Liver (tissue), 9 donors: Measurements from ENCODE around the gene CDCP1. TPM values are rescaled to one million over a fixed set of nuclear protein-coding genes. Genes with fewer than 3 reads are reported as not detected.

ENCODE experiments used
- DNase-seq: peaks from one replicate; pipeline ENCODE4 v3.0.0-alpha.2; 2017; ENCODE audit warnings: low spot score
- H3K27ac ChIP-seq, 2 donors: one replicate each; pipeline ENCODE4 v1.7.0; 2013; ENCODE audit warnings: inconsistent platforms in 2 of 2, low read length in 2 of 2, control low read depth in 1 of 2, low read depth in 1 of 2, mild to moderate bottlenecking in 1 of 2
- H3K27me3 ChIP-seq, 4 donors: one replicate each; pipeline versions ENCODE4 v1.6.1 to v1.7.0; 2013; ENCODE audit warnings: low read length in 3 of 4, inconsistent platforms in 1 of 4, mild to moderate bottlenecking in 1 of 4, moderate library complexity in 1 of 4; ENCODE audit not compliant: control insufficient read depth in 4 of 4, insufficient read depth in 4 of 4
- H3K36me3 ChIP-seq, 4 donors: one replicate each; pipeline versions ENCODE4 v1.6.1 to v1.7.0; 2013; ENCODE audit warnings: low read length in 3 of 4, mild to moderate bottlenecking in 3 of 4, low read depth in 1 of 4, moderate library complexity in 1 of 4; ENCODE audit not compliant: control insufficient read depth in 4 of 4, insufficient read depth in 3 of 4
- H3K4me1 ChIP-seq, 4 donors: one replicate each; pipeline versions ENCODE4 v1.6.1 to v1.7.0; 2013; ENCODE audit warnings: low read length in 3 of 4, mild to moderate bottlenecking in 3 of 4, moderate library complexity in 1 of 4; ENCODE audit not compliant: control insufficient read depth in 4 of 4, insufficient read depth in 4 of 4
- H3K4me3 ChIP-seq, 3 donors: one replicate each; pipeline versions ENCODE4 v1.6.1 to v1.7.0; 2013; ENCODE audit warnings: low read length in 3 of 3, control low read depth in 1 of 3, low read depth in 1 of 3, mild to moderate bottlenecking in 1 of 3
- H3K9ac ChIP-seq, 2 donors: one replicate each; pipeline ENCODE4 v1.7.0; 2013; ENCODE audit warnings: low read length in 2 of 2, mild to moderate bottlenecking in 2 of 2, moderate library complexity in 2 of 2, control low read depth in 1 of 2, low read depth in 1 of 2
- H3K9me3 ChIP-seq, 4 donors: one replicate each; pipeline versions ENCODE4 v1.6.1 to v1.7.0; 2013; ENCODE audit warnings: low read length in 3 of 4; ENCODE audit not compliant: control insufficient read depth in 4 of 4
- EGR1 ChIP-seq, 2 donors: IDR thresholded peaks; 2 replicates each; pipeline ENCODE4 v1.6.1; 2016 to 2018; ENCODE audit warnings: antibody characterized with exemption in 2 of 2, low read depth in 2 of 2
- FOXA1 ChIP-seq: IDR thresholded peaks from 2 replicates; pipeline ENCODE4 v1.6.1; 2016; ENCODE audit warnings: antibody characterized with exemption
- FOXA2 ChIP-seq: IDR thresholded peaks from 2 replicates; pipeline ENCODE4 v1.6.1; 2016; ENCODE audit warnings: antibody characterized with exemption
- GABPA ChIP-seq, 2 donors: IDR thresholded peaks in 1 of 2; conservative IDR thresholded peaks in 1 of 2; 2 replicates each; pipeline ENCODE4 v1.6.1; 2016; ENCODE audit warnings: antibody characterized with exemption in 2 of 2, mild to moderate bottlenecking in 1 of 2, moderate library complexity in 1 of 2
- HNF4A ChIP-seq, 2 donors: conservative IDR thresholded peaks; 2 replicates each; pipeline ENCODE4 v1.6.1; 2016; ENCODE audit warnings: antibody characterized with exemption in 2 of 2, mild to moderate bottlenecking in 2 of 2
- HNF4G ChIP-seq: IDR thresholded peaks from 2 replicates; pipeline ENCODE4 v1.6.1; 2016; ENCODE audit warnings: antibody characterized with exemption
- JUND ChIP-seq, 2 donors: IDR thresholded peaks; 2 replicates each; pipeline ENCODE4 v1.6.1; 2016; ENCODE audit warnings: antibody characterized with exemption in 2 of 2
- MAX ChIP-seq: IDR thresholded peaks from 2 replicates; pipeline ENCODE4 v1.6.1; 2016; ENCODE audit warnings: antibody characterized with exemption
- NR2F2 ChIP-seq: IDR thresholded peaks from 2 replicates; pipeline ENCODE4 v1.6.1; 2016; ENCODE audit warnings: antibody characterized with exemption
- RAD21 ChIP-seq, 2 donors: IDR thresholded peaks; 2 replicates each; pipeline ENCODE4 v1.6.1; 2016; ENCODE audit warnings: antibody characterized with exemption in 2 of 2, mild to moderate bottlenecking in 2 of 2
- RXRA ChIP-seq, 2 donors: IDR thresholded peaks; 2 replicates each; pipeline ENCODE4 v1.6.1; 2017 to 2018; ENCODE audit warnings: antibody characterized with exemption in 2 of 2, mild to moderate bottlenecking in 1 of 2
- SP1 ChIP-seq: IDR thresholded peaks from 2 replicates; pipeline ENCODE4 v1.6.1; 2018; ENCODE audit warnings: antibody characterized with exemption, mild to moderate bottlenecking
- TAF1 ChIP-seq: conservative IDR thresholded peaks from 2 replicates; pipeline ENCODE4 v1.6.1; 2016; ENCODE audit warnings: antibody characterized with exemption, mild to moderate bottlenecking
- YY1 ChIP-seq: IDR thresholded peaks from 2 replicates; pipeline ENCODE4 v1.6.1; 2016; ENCODE audit warnings: antibody characterized with exemption, mild to moderate bottlenecking
- ZBTB33 ChIP-seq: IDR thresholded peaks from 2 replicates; pipeline ENCODE4 v1.6.1; 2016; ENCODE audit warnings: antibody characterized with exemption
- WGBS: extraction: QIAGEN DNeasy Blood & Tissue Kit; methylation state at CpG from one replicate; pipeline ENCODE4 v1.1.7; 2013; 5-methylcytosine and 5-hydroxymethylcytosine counted together
- polyA plus RNA-seq, 2 donors: library from polyadenylated mRNA; stranded (reverse) in 1 of 2; unstranded in 1 of 2; fragments of 200-250 nt in 1 of 2; fragments of >200 nt in 1 of 2; fragmentation: Nextera tagmentation in 1 of 2; extraction: Ambion mirVana in 1 of 2; gene quantifications; one replicate each; pipeline versions ENCODE4 v1.2.1 to v1.2.3, GENCODE V29; 2013 to 2015
- total RNA-seq, 2 donors: library from RNA; depleted of rRNA; stranded (reverse); fragments of >200 nt; gene quantifications; one replicate each; pipeline ENCODE4 v1.2.3, GENCODE V29; 2014
- TF ChIP-seq, protein P1 (sequence below): fragments of 150-350 bp; IDR thresholded peaks from 2 replicates; pipeline ENCODE4 v1.5.1; 2017; ENCODE audit warnings: improper control_type of control experiment, low read depth, low read length; ENCODE audit not compliant: missing input control
- TF ChIP-seq, protein P2 (sequence below): IDR thresholded peaks from 2 replicates; pipeline ENCODE4 v1.6.1; 2016; ENCODE audit warnings: antibody characterized with exemption
- TF ChIP-seq, protein P3 (sequence below): IDR thresholded peaks from 2 replicates; pipeline ENCODE4 v1.6.1; 2016; ENCODE audit warnings: antibody characterized with exemption, mild to moderate bottlenecking
- donor health status: healthy.
- donor health status: healthy.
- donor health status: healthy.
- donor health status: healthy.
- donor health status: healthy.

The CDCP1 gene
- total and polyA plus RNA-seq, 4 donors: 0.22 to 0.67 (median 0.45) TPM

GRCh38 chr3:45041666-45042065 is 104.5 kb downstream of the CDCP1 start:
- H3K4me3 ChIP-seq: no peak overlapping the region
- H3K27ac ChIP-seq: no peak overlapping the region
- no peaks in the 10 kb centered on the region for H3K36me3 ChIP-seq
- WGBS: 85% methylated on average over 2 of the region's 2 CpGs
- H3K9me3 ChIP-seq: no peaks in the 10 kb centered on the region
- TF ChIP-seq YY1 (no peak), ZBTB33 (no peak), HNF4G (no peak), FOXA1 (no peak), MAX (no peak), GABPA (IDR thresholded peaks at IDR 0.05 in 1 of 2, conservative IDR thresholded peaks at IDR 0.05 in 1 of 2) (no peak), RXRA (IDR thresholded peaks at IDR 0.05) (no peak)
- peaks cover 0 to 3% (median 0%) of the 10 kb centered on the region in 4 donors for H3K4me1 ChIP-seq
- H3K27me3 ChIP-seq: no peaks in the 10 kb centered on the region
- no peak for DNase-seq
- no peak overlapping the region for H3K9ac ChIP-seq

DNA sequence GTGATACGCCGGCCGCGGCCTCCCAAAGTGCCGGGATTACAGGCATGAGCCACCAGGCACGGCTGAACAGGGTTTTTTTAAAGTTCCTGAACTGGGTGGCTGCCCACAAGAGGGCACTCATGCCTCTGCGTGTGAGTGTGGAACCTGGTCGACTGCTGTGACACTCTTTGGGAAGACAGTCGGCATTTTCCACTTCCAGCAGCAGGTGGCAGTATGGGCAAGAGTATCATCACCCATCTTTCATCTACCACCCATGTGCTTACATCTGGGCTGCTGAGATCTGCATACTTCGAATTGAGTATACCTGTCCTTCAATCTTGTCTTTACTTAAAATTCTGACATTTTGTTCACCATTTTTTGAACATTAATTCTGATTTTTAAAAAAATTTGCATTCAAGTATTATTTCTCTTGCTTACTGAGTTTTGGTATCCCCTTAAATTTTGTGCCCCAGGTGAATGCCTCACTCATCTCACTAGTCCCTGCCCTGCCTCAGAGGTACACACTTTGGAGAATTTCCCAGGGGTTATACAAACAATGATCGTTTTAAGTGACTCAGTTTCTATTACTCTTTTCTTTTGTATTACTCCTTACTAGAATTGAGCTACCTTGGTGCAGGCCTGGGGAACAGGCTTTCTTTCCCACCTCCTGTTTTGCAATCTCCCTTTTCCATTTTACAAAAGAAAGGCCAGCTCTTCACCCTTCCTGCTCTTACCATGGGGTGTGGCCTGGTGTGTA is 108.3 kb downstream of the CDCP1 start:
- no peak overlapping the region for H3K9ac ChIP-seq
- no peaks in the 10 kb centered on the region for H3K9me3 ChIP-seq
- 2% methylated on average over 11 of the region's 11 CpGs for whole genome bisulfite sequencing
- no peak overlapping the region for H3K4me3 ChIP-seq
- no peak overlapping the region for H3K27ac ChIP-seq
- peak; percentile 90 for DNase-seq
- H3K4me1 ChIP-seq: peaks cover 0 to 20% (median 2%) of the 10 kb centered on the region in 4 donors
- no peak for TF ChIP-seq SP1
- TF ChIP-seq RAD21 (IDR thresholded peaks at IDR 0.05): peak; percentile 92 to 94
- no peak for TF ChIP-seq FOXA2
- peak; percentile 10 to 22 for TF ChIP-seq HNF4A (conservative IDR thresholded peaks at IDR 0.05)
- peak; percentile 9 for TF ChIP-seq NR2F2
- peak; percentile 27 for TF ChIP-seq YY1
- no peak for TF ChIP-seq EGR1 (IDR thresholded peaks at IDR 0.05; ENCODE audit: low read depth in 2 of 2)
- TF ChIP-seq, protein P1, sequence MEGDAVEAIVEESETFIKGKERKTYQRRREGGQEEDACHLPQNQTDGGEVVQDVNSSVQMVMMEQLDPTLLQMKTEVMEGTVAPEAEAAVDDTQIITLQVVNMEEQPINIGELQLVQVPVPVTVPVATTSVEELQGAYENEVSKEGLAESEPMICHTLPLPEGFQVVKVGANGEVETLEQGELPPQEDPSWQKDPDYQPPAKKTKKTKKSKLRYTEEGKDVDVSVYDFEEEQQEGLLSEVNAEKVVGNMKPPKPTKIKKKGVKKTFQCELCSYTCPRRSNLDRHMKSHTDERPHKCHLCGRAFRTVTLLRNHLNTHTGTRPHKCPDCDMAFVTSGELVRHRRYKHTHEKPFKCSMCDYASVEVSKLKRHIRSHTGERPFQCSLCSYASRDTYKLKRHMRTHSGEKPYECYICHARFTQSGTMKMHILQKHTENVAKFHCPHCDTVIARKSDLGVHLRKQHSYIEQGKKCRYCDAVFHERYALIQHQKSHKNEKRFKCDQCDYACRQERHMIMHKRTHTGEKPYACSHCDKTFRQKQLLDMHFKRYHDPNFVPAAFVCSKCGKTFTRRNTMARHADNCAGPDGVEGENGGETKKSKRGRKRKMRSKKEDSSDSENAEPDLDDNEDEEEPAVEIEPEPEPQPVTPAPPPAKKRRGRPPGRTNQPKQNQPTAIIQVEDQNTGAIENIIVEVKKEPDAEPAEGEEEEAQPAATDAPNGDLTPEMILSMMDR: peak; percentile 96
- TF ChIP-seq FOXA1: no peak
- TF ChIP-seq MAX: peak; percentile 45
- no peak for TF ChIP-seq ZBTB33
- TF ChIP-seq RXRA (IDR thresholded peaks at IDR 0.05): peak; percentile 13 to 40
- TF ChIP-seq TAF1: no peak
- no peak for TF ChIP-seq HNF4G
- no peak for TF ChIP-seq GABPA (IDR thresholded peaks at IDR 0.05 in 1 of 2, conservative IDR thresholded peaks at IDR 0.05 in 1 of 2)
- TF ChIP-seq JUND (IDR thresholded peaks at IDR 0.05): no peak
- TF ChIP-seq, protein P2, sequence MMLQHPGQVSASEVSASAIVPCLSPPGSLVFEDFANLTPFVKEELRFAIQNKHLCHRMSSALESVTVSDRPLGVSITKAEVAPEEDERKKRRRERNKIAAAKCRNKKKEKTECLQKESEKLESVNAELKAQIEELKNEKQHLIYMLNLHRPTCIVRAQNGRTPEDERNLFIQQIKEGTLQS: no peak
- TF ChIP-seq, protein P3, sequence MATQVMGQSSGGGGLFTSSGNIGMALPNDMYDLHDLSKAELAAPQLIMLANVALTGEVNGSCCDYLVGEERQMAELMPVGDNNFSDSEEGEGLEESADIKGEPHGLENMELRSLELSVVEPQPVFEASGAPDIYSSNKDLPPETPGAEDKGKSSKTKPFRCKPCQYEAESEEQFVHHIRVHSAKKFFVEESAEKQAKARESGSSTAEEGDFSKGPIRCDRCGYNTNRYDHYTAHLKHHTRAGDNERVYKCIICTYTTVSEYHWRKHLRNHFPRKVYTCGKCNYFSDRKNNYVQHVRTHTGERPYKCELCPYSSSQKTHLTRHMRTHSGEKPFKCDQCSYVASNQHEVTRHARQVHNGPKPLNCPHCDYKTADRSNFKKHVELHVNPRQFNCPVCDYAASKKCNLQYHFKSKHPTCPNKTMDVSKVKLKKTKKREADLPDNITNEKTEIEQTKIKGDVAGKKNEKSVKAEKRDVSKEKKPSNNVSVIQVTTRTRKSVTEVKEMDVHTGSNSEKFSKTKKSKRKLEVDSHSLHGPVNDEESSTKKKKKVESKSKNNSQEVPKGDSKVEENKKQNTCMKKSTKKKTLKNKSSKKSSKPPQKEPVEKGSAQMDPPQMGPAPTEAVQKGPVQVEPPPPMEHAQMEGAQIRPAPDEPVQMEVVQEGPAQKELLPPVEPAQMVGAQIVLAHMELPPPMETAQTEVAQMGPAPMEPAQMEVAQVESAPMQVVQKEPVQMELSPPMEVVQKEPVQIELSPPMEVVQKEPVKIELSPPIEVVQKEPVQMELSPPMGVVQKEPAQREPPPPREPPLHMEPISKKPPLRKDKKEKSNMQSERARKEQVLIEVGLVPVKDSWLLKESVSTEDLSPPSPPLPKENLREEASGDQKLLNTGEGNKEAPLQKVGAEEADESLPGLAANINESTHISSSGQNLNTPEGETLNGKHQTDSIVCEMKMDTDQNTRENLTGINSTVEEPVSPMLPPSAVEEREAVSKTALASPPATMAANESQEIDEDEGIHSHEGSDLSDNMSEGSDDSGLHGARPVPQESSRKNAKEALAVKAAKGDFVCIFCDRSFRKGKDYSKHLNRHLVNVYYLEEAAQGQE: peak; percentile 18
- H3K36me3 ChIP-seq: no peaks in the 10 kb centered on the region
- H3K27me3 ChIP-seq: no peaks in the 10 kb centered on the region
